GM12878 (cell line): ENCODE measurements around the gene HYOU1. TPM values are rescaled to one million over a fixed set of nuclear protein-coding genes. Genes with fewer than 3 reads are reported as not detected.

Experiments
- ATAC-seq: fragments of 200-7000 bp; cut with Tn5 transposase; 3 replicates; pipeline ENCODE4 v1.9.1; 2020; ENCODE audit warnings: mild to moderate bottlenecking, moderate library complexity
- BruUV-seq: library from RNA; stranded (reverse); fragments of 400-500 nt; replicated peaks from 2 replicates; lab custom pipeline; 2021; lab: Mats Ljungman, UMichigan
- CTCF ChIA-PET: fragments of 300-600 bp; sonication (Branson Sonifier 250); formaldehyde crosslinking; extraction: SDS; loops from one replicate; lab custom pipeline; 2021; ENCODE audit warnings: inconsistent platforms; lab: Yijun Ruan, JAX
- POLR2A ChIA-PET: fragments of 350-600 bp; formaldehyde crosslinking; extraction: SDS; loops from one replicate; lab custom pipeline; 2021; ENCODE audit warnings: inconsistent platforms; lab: Charles Lee
- RAD21 ChIA-PET: fragments of 300-600 bp; sonication (Branson Sonifier 250); formaldehyde crosslinking; loops from one replicate; lab custom pipeline; 2023; ENCODE audit warnings: antibody characterized with exemption; ENCODE audit not compliant: unreplicated experiment; lab: Charles Lee
- SMC1A ChIA-PET: fragments of 300-600 bp; sonication (Branson Sonifier 250); formaldehyde crosslinking; loops from one replicate; lab custom pipeline; 2023; ENCODE audit not compliant: unreplicated experiment, uncharacterized antibody; lab: Charles Lee
- DNase-seq: peaks from one replicate; pipeline ENCODE4 v3.0.0-alpha.2; 2011; ENCODE audit warnings: low read depth, low spot score
- FAIRE-seq: peaks from 3 replicates; lab custom pipeline; 2011; peaks lifted over from hg19 to GRCh38; lab: Jason Lieb, UNC
- H2AFZ ChIP-seq: 2 replicates; pipeline ENCODE4 v1.6.0; 2011; ENCODE audit warnings: low read depth, low read length, control low read depth; ENCODE audit not compliant: control insufficient read depth
- H3K27ac ChIP-seq: 2 replicates; pipeline ENCODE4 v1.5.1; 2011; ENCODE audit warnings: control low read depth; ENCODE audit not compliant: control insufficient read depth, insufficient read depth
- H3K27me3 ChIP-seq, 2 experiments: replicated peaks in 1 of 2; 2 replicates each; pipeline versions ENCODE4 v1.6.0 to v1.6.1; 2011; ENCODE audit warnings: low read length in 1 of 2; ENCODE audit not compliant: control insufficient read depth in 2 of 2, insufficient read depth in 2 of 2
- H3K36me3 ChIP-seq, 2 experiments: 2 replicates each; pipeline ENCODE4 v1.5.1; 2011; ENCODE audit warnings: low read length in 1 of 2; ENCODE audit not compliant: control insufficient read depth in 2 of 2, insufficient read depth in 2 of 2
- H3K4me1 ChIP-seq: 2 replicates; pipeline ENCODE4 v1.6.1; 2011; ENCODE audit warnings: mild to moderate bottlenecking, low read length, moderate library complexity, mixed read lengths; ENCODE audit not compliant: control insufficient read depth, insufficient read depth
- H3K4me2 ChIP-seq: 2 replicates; pipeline ENCODE4 v1.6.0; 2011; ENCODE audit warnings: control low read depth; ENCODE audit not compliant: control insufficient read depth, insufficient read depth
- H3K4me3 ChIP-seq: fragments of 200-600 bp; sonication (generic); 2 replicates; pipeline ENCODE4 v1.5.1; 2016
- H3K79me2 ChIP-seq: 2 replicates; pipeline ENCODE4 v1.6.0; 2011; ENCODE audit warnings: low read length; ENCODE audit not compliant: control insufficient read depth, insufficient read depth
- H3K9ac ChIP-seq: 2 replicates; pipeline ENCODE4 v1.8.0; 2011; ENCODE audit warnings: low read length, control low read depth, mixed read lengths; ENCODE audit not compliant: control insufficient read depth, insufficient read depth
- H3K9me3 ChIP-seq: replicated peaks from 3 replicates; pipeline ENCODE4 v1.5.1; 2011; ENCODE audit warnings: mild to moderate bottlenecking, low read length; ENCODE audit not compliant: control insufficient read depth, insufficient read depth
- H4K20me1 ChIP-seq: 2 replicates; pipeline ENCODE4 v1.6.0; 2011; ENCODE audit not compliant: control insufficient read depth, insufficient read depth
- BCL3 ChIP-seq: IDR thresholded peaks from 2 replicates; pipeline ENCODE4 v1.6.1; 2011; ENCODE audit warnings: borderline replicate concordance, low read depth, mild to moderate bottlenecking, moderate library complexity, low read length; ENCODE audit not compliant: insufficient read depth, poor library complexity, severe bottlenecking
- HCFC1 ChIP-seq: fragments of 150-350 bp; IDR thresholded peaks from 2 replicates; pipeline ENCODE4 v1.6.1; 2014; ENCODE audit warnings: low read length
- NRF1 ChIP-seq: conservative IDR thresholded peaks from 2 replicates; pipeline ENCODE4 v1.6.1; 2011; ENCODE audit warnings: mild to moderate bottlenecking, low read depth, low read length, improper control_type of control experiment
- RCOR1 ChIP-seq: conservative IDR thresholded peaks from 2 replicates; pipeline ENCODE4 v1.6.1; 2012; ENCODE audit warnings: low read depth, low read length, improper control_type of control experiment
- SMAD5 ChIP-seq: IDR thresholded peaks from 2 replicates; pipeline ENCODE4 v1.6.1; 2016; ENCODE audit warnings: antibody characterized with exemption, low read depth
- SUZ12 ChIP-seq: fragments of 200-600 bp; sonication (generic); IDR thresholded peaks from one replicate; pipeline ENCODE4 v1.6.1; 2018; ENCODE audit warnings: antibody characterized with exemption, mild to moderate bottlenecking; ENCODE audit not compliant: unreplicated experiment
- WGBS: methylation state at CpG from one replicate; pipeline ENCODE4 v1.1.6; 2016; ENCODE audit warnings: low lambda C conversion rate; ENCODE audit not compliant: insufficient replicate concordance, insufficient coverage; ENCODE audit errors: missing lambda C conversion rate; 5-methylcytosine and 5-hydroxymethylcytosine counted together
- in situ Hi-C: fragments of 300-500 bp; cut with MboI; formaldehyde crosslinking; loops from 9 replicates; pipeline ENCODE4 v1.14.3; 2018; ENCODE audit warnings: mixed read lengths
- intact Hi-C: fragments of 100-400 bp; cut with micrococcal nuclease; formaldehyde crosslinking; loops from one replicate; pipeline ENCODE4 v1.14.2; 2022; ENCODE audit not compliant: unreplicated experiment
- polyA plus RNA-seq, 11 experiments: library from polyadenylated mRNA; depleted of rRNA in 4 of 11; unstranded in 6 of 11; stranded (reverse) in 5 of 11; fragments of >200 nt; fragmentation: Nextera tagmentation in 4 of 11; fragmentation: Illumina TruSeq in 1 of 11; extraction: Ambion mirVana in 4 of 11; extraction: Trizol in 1 of 11; gene quantifications; 1 replicate in 1 of 11; 2 replicates in 10 of 11; pipeline versions ENCODE4 v1.2.1 to v1.2.3, GENCODE V29; 2011 to 2016; ENCODE audit warnings: inconsistent platforms in 2 of 11, missing spikeins in 2 of 11, low read depth in 1 of 11
- total RNA-seq, 4 experiments: library from RNA; depleted of rRNA in 3 of 4; stranded (reverse); fragments of >200 nt in 3 of 4; fragmentation: Illumina TruSeq in 1 of 4; extraction: Trizol in 1 of 4; gene quantifications; 2 replicates each; pipeline versions ENCODE4 v1.2.1 to v1.2.3, GENCODE V29; 2013 to 2021

HYOU1 gene
- total and polyA plus RNA-seq, 10 of the 15 experiments (the other 5 are each of a cell fraction or from before 2014, with no cell fraction given): 15.4 to 157 (median 109) TPM

GRCh38 chr11:119026970-119027369, 30.0 kb downstream of the HYOU1 start:
- Histone ChIP-seq H3K27ac (no peak overlapping the region), H3K4me1 (peaks cover 14% of the 10 kb centered on the region), H4K20me1 (no peaks in the 10 kb centered on the region), H3K27me3 (no peaks in the 10 kb centered on the region), H3K9me3 (no peaks in the 10 kb centered on the region), H3K4me3 (no peak overlapping the region), H3K79me2 (peaks cover 13% of the 10 kb centered on the region), H3K36me3 (peaks cover 5 to 8% of the 10 kb centered on the region in 2 experiments; a peak in 3 of 4 replicates), H3K9ac (no peak overlapping the region), H3K4me2 (no peak overlapping the region), H2AFZ (no peak overlapping the region)
- no peak for ATAC-seq
- RAD21 ChIA-PET: no interaction called here
- intact Hi-C loops: no loop called here
- no peak for FAIRE-seq
- CTCF ChIA-PET: no interaction called here
- SMC1A ChIA-PET: interaction anchor here (4.9 kb wide), 1 partner anchor 10 kb away, joined by 40 read pairs; the partner anchor contains the start of genes RPS25 and TRAPPC4
- no peak for DNase-seq
- WGBS: 94% methylated on average over 2 of the region's 2 CpGs
- TF ChIP-seq HCFC1: no peak
- TF ChIP-seq BCL3: no peak
- no peak for TF ChIP-seq RCOR1
- no peak for TF ChIP-seq SUZ12
- no peak for TF ChIP-seq SMAD5
- TF ChIP-seq NRF1: no peak
- TF ChIP-seq, all 136 proteins: peak for 0
- in situ Hi-C loops: no loop called here
- no TSS peak for BruUV-seq
- POLR2A ChIA-PET: interaction anchor here (1.2 to 2.3 kb wide), 2 partner anchors 8 to 10 kb away, joined by 4 to 9 read pairs; partner anchors contain the start of genes RPS25 and TRAPPC4
